Measurements from ENCODE around the gene TRIL.

- TF ChIP-seq CTCF (IDR thresholded peaks at IDR 0.05), result no peak
- TF ChIP-seq POLR2A (IDR thresholded peaks at IDR 0.05), result no peak
Observed at GRCh38 chr7:28999427-28999826, 41.3 kb upstream of the TRIL start.
